K562 (cell line): ENCODE data around the gene CALB2. TPM values are rescaled to one million over a fixed set of nuclear protein-coding genes. Genes with fewer than 3 reads are reported as not detected.

Experiments used
- ATAC-seq: fragments of 200-7000 bp; cut with Tn5 transposase; 3 replicates; pipeline ENCODE4 v1.9.1; 2020; ENCODE audit warnings: moderate library complexity
- BruUV-seq: library from RNA; stranded (reverse); fragments of 400-500 nt; replicated peaks from 2 replicates; lab custom pipeline; 2021; lab: Mats Ljungman, UMichigan
- CTCF ChIA-PET: fragments of 300-600 bp; formaldehyde crosslinking; extraction: SDS; loops from one replicate; lab custom pipeline; 2021; ENCODE audit warnings: low intra/inter-chr PET ratio; lab: Yijun Ruan, JAX
- POLR2A ChIA-PET: fragments of 300-600, 350-650 bp; sonication (Branson Sonifier 250); formaldehyde crosslinking; extraction: SDS; loops from one replicate; lab custom pipeline; 2021; ENCODE audit warnings: antibody characterized with exemption, inconsistent platforms; lab: Yijun Ruan, JAX
- DNase-seq, 4 experiments: peaks; one replicate each; pipeline versions ENCODE4 v3.0.0 to v3.0.0-alpha.2; 2011 to 2018; ENCODE audit warnings: low spot score in 3 of 4, mixed read lengths in 3 of 4; ENCODE audit errors: extremely low read depth in 1 of 4
- FAIRE-seq: peaks from 2 replicates; lab custom pipeline; 2011; peaks lifted over from hg19 to GRCh38; lab: Jason Lieb, UNC
- H2AFZ ChIP-seq: 2 replicates; pipeline ENCODE4 v1.6.0; 2011; ENCODE audit warnings: low read depth, low read length, control low read depth, inconsistent platforms
- H3K27ac ChIP-seq: fragments of 200-600 bp; 3 replicates; pipeline ENCODE4 v1.8.0; 2011; ENCODE audit warnings: low read depth, mild to moderate bottlenecking, control low read depth, inconsistent platforms, low read length, moderate library complexity, mixed read lengths; ENCODE audit errors: extremely low read depth
- H3K27me3 ChIP-seq, 2 experiments: fragments of 300-600 bp in 1 of 2; 2 replicates in 1 of 2; 3 replicates in 1 of 2; pipeline versions ENCODE4 v1.6.0 to v1.8.0; 2011; ENCODE audit warnings: inconsistent platforms in 2 of 2, low read length in 2 of 2, mild to moderate bottlenecking in 1 of 2, mixed read lengths in 1 of 2, moderate library complexity in 1 of 2; ENCODE audit not compliant: control insufficient read depth in 2 of 2, insufficient read depth in 2 of 2
- H3K36me3 ChIP-seq: fragments of 300-600 bp; 3 replicates; pipeline ENCODE4 v1.8.0; 2011; ENCODE audit warnings: mild to moderate bottlenecking, low read length, inconsistent platforms; ENCODE audit not compliant: control insufficient read depth, insufficient read depth
- H3K4me1 ChIP-seq, 2 experiments: fragments of 200-600 bp in 1 of 2; replicated peaks in 1 of 2; 2 replicates in 1 of 2; 3 replicates in 1 of 2; pipeline versions ENCODE4 v1.5.1 to v1.8.0; 2011; ENCODE audit warnings: inconsistent platforms in 2 of 2, low read length in 2 of 2, mild to moderate bottlenecking in 1 of 2, mixed read lengths in 1 of 2, moderate library complexity in 1 of 2; ENCODE audit not compliant: control insufficient read depth in 2 of 2, insufficient read depth in 2 of 2
- H3K4me2 ChIP-seq: 2 replicates; pipeline ENCODE4 v1.6.1; 2011; ENCODE audit warnings: low read length, control low read depth, inconsistent platforms, mixed read lengths; ENCODE audit not compliant: insufficient read depth
- H3K4me3 ChIP-seq: fragments of 200-600 bp; sonication (generic), shearing (Covaris generic); 2 replicates; pipeline ENCODE4 v1.5.1; 2016; ENCODE audit warnings: control low read depth, inconsistent platforms
- H3K79me2 ChIP-seq: fragments of 200-600 bp; 3 replicates; pipeline ENCODE4 v1.8.0; 2011; ENCODE audit warnings: low read length, inconsistent platforms; ENCODE audit not compliant: control insufficient read depth, insufficient read depth
- H3K9ac ChIP-seq, 2 experiments: 2 replicates each; pipeline versions ENCODE4 v1.6.0 to v1.6.1; 2011; ENCODE audit warnings: low read depth in 2 of 2, low read length in 2 of 2, control low read depth in 1 of 2, inconsistent platforms in 1 of 2, mild to moderate bottlenecking in 1 of 2, mixed read lengths in 1 of 2; ENCODE audit not compliant: insufficient read depth in 1 of 2
- H3K9me1 ChIP-seq: one replicate; pipeline ENCODE4 v1.6.0; 2011; ENCODE audit warnings: inconsistent platforms, mild to moderate bottlenecking, low read length, moderate library complexity; ENCODE audit not compliant: control insufficient read depth, insufficient read depth
- H3K9me3 ChIP-seq: replicated peaks from 2 replicates; pipeline ENCODE4 v1.5.1; 2011; ENCODE audit warnings: low read depth, low read length, inconsistent platforms; ENCODE audit not compliant: control insufficient read depth, insufficient read depth
- H4K20me1 ChIP-seq: replicated peaks from 2 replicates; pipeline ENCODE4 v1.6.1; 2011; ENCODE audit warnings: low read length, inconsistent platforms, mixed read lengths; ENCODE audit not compliant: control insufficient read depth, insufficient read depth
- CREBBP ChIP-seq: IDR thresholded peaks from one replicate; pipeline ENCODE4 v1.6.1; 2012; ENCODE audit warnings: low read depth, mild to moderate bottlenecking, control low read depth, inconsistent platforms, low read length
- KAT8 ChIP-seq: fragments of 450-650 bp; IDR thresholded peaks from 2 replicates; pipeline ENCODE4 v1.6.1; 2016; ENCODE audit warnings: low read depth, mild to moderate bottlenecking
- KDM2B ChIP-seq: fragments of 250-450 bp; sonication (Bioruptor Pico); IDR thresholded peaks from 2 replicates; pipeline ENCODE4 v1.8.0; 2021; ENCODE audit warnings: mild to moderate bottlenecking, moderate library complexity
- MTF1 ChIP-seq: fragments of 250-450 bp; sonication (Bioruptor Pico); IDR thresholded peaks from 2 replicates; pipeline ENCODE4 v1.9.0; 2021; ENCODE audit warnings: moderate library complexity, mild to moderate bottlenecking, inconsistent platforms, borderline replicate concordance
- POLR3A ChIP-seq: IDR thresholded peaks from 2 replicates; pipeline ENCODE4 v1.6.1; 2011; ENCODE audit warnings: borderline replicate concordance, mild to moderate bottlenecking, moderate library complexity; ENCODE audit not compliant: insufficient read length, insufficient read depth; ENCODE audit errors: extremely low read depth
- PTRF ChIP-seq: fragments of 450-650 bp; IDR thresholded peaks from 2 replicates; pipeline ENCODE4 v1.6.1; 2016; ENCODE audit warnings: mild to moderate bottlenecking, missing genetic modification characterization, missing compliant biosample characterization
- SMAD2 ChIP-seq: fragments of 150-350 bp; IDR thresholded peaks from 2 replicates; pipeline ENCODE4 v1.6.1; 2014; ENCODE audit warnings: low read depth, mild to moderate bottlenecking, low read length
- SREBF1 ChIP-seq: fragments of 150-350 bp; IDR thresholded peaks from 2 replicates; pipeline ENCODE4 v1.6.1; 2014; ENCODE audit warnings: antibody characterized with exemption, low read depth, low read length, borderline replicate concordance
- U2AF2 ChIP-seq: fragments of 200-400 bp; formaldehyde crosslinking; optimal IDR thresholded peaks from 2 replicates; pipeline ENCODE3; 2017; ENCODE audit warnings: low read depth, mild to moderate bottlenecking, low read length
- ZNF121 ChIP-seq: sonication (generic); formaldehyde crosslinking; conservative IDR thresholded peaks from 2 replicates; pipeline ENCODE4 v1.8.0; 2022; ENCODE audit warnings: missing genetic modification reagents
- ZNF184 ChIP-seq: sonication (generic); formaldehyde crosslinking; IDR thresholded peaks from 2 replicates; pipeline ENCODE4 v1.5.0; 2020; ENCODE audit warnings: missing genetic modification reagents
- ZNF584 ChIP-seq: fragments of 200-800 bp; sonication (Bioruptor generic); IDR thresholded peaks from 2 replicates; pipeline ENCODE4 v1.6.1; 2016; ENCODE audit warnings: low read depth, mild to moderate bottlenecking, missing genetic modification characterization, missing compliant biosample characterization
- WGBS: fragments of 100-300 bp; shearing (Covaris generic); methylation state at CpG from one replicate; pipeline ENCODE4 v1.1.6; 2016; ENCODE audit warnings: low coverage, mixed read lengths; ENCODE audit not compliant: insufficient coverage; ENCODE audit errors: missing lambda C conversion rate; 5-methylcytosine and 5-hydroxymethylcytosine counted together
- in situ Hi-C: fragments of 300-500 bp; cut with MboI; formaldehyde crosslinking; loops from 4 replicates; pipeline ENCODE4 v1.15.0; 2018; ENCODE audit warnings: inconsistent platforms, mixed read lengths
- intact Hi-C: fragments of 100-400 bp; cut with micrococcal nuclease; formaldehyde crosslinking; loops from 2 replicates; pipeline ENCODE4 v1.14.2; 2022
- polyA plus RNA-seq, 8 experiments: library from polyadenylated mRNA; depleted of rRNA in 4 of 8; stranded (reverse) in 5 of 8; unstranded in 3 of 8; fragments of >200 nt; fragmentation: Nextera tagmentation in 2 of 8; fragmentation: Illumina TruSeq in 1 of 8; extraction: Ambion mirVana in 2 of 8; extraction: Trizol in 1 of 8; gene quantifications; 2 replicates each; pipeline versions ENCODE4 v1.2.1 to v1.2.3, GENCODE V29; 2011 to 2014; ENCODE audit warnings: inconsistent platforms in 1 of 8, missing spikeins in 1 of 8
- total RNA-seq, 7 experiments: library from RNA; depleted of rRNA in 6 of 7; stranded (reverse); fragments of >200 nt in 6 of 7; fragmentation: Illumina TruSeq in 2 of 7; extraction: Trizol in 2 of 7; gene quantifications; 2 replicates each; pipeline versions ENCODE4 v1.2.1 to v1.2.3, GENCODE V29; 2011 to 2021; ENCODE audit warnings: low replicate concordance in 1 of 7
- TF ChIP-seq, protein P1 (sequence below): fragments of 450-650 bp; formaldehyde crosslinking; IDR thresholded peaks from 2 replicates; pipeline ENCODE4 v1.4.0; 2022; ENCODE audit warnings: missing genetic modification characterization
- TF ChIP-seq, protein P2 (sequence below): sonication (generic); formaldehyde crosslinking; IDR thresholded peaks from 2 replicates; pipeline ENCODE4 v1.5.0; 2020; ENCODE audit warnings: missing genetic modification reagents
- TF ChIP-seq, protein P3 (sequence below): sonication (generic); formaldehyde crosslinking; IDR thresholded peaks from 2 replicates; pipeline ENCODE4 v1.8.0; 2022; ENCODE audit warnings: mild to moderate bottlenecking, missing genetic modification reagents
- TF ChIP-seq, protein P4 (sequence below): sonication (generic); formaldehyde crosslinking; IDR thresholded peaks from 2 replicates; pipeline ENCODE4 v1.8.1; 2023; ENCODE audit warnings: mild to moderate bottlenecking, missing genetic modification reagents

The CALB2 gene
- total and polyA plus RNA-seq, 9 of the 15 experiments (the other 6 are each of a cell fraction or from before 2014, with no cell fraction given): not detected

DNA sequence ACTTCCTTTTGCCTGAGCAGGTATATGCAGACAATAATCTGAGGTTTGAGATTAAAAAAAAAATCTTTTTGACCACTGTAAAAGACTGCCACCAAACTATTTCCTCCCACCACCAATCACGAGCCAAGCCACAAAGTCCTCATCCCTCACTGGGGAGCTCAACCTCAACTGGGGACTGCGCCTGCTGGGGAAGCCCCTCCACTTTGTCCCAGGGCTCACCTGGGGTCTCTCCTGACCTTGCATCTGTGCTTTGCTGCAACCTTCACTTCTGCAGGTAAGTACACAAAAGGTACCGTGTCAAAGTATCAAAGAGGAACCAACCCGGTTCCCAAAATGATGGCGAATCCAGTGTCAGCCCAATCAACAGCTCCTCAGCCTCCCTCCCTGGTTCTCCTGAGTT, 47.8 kb downstream of the CALB2 start:
- 0% methylated on average over 5 of the region's 5 CpGs for WGBS
- no peaks in the 10 kb centered on the region for H3K79me2 ChIP-seq
- no peak for FAIRE-seq
- intact Hi-C loops: no loop called here
- no peak overlapping the region for H3K27ac ChIP-seq
- no peaks in the 10 kb centered on the region for H3K36me3 ChIP-seq
- no peak for DNase-seq
- in situ Hi-C loops: no loop called here
- no peak overlapping the region for H3K4me3 ChIP-seq
- ChIA-PET CTCF (no interaction called here), POLR2A (no interaction called here)
- ATAC-seq: no peak
- peaks cover 0 to 4% of the 10 kb centered on the region in 2 experiments; a peak in 2 of 5 replicates for H3K4me1 ChIP-seq
- no peak overlapping the region for H3K4me2 ChIP-seq
- no peaks in the 10 kb centered on the region for H3K9me1 ChIP-seq
- no TSS peak for BruUV-seq
- no peaks in the 10 kb centered on the region; the same call in 1 of the 2 replicates for H3K9me3 ChIP-seq
- H4K20me1 ChIP-seq: 0 out of 2 replicates have a peak, but pooled peaks cover 8% of the 10 kb centered on the region
- H3K27me3 ChIP-seq: peaks cover 16 to 50% of the 10 kb centered on the region in 2 experiments
- TF ChIP-seq SREBF1 (no peak), ZNF121 (CRISPR knock-in tag) (no peak), KAT8 (no peak), KDM2B (CRISPR knock-in tag) (no peak), ZNF184 (no peak), SMAD2 (no peak), MTF1 (CRISPR knock-in tag) (no peak), CREBBP (no peak), PTRF (tag) (no peak), ZNF584 (no peak), U2AF2 (no peak), POLR3A (no peak)
- TF ChIP-seq, protein P1, sequence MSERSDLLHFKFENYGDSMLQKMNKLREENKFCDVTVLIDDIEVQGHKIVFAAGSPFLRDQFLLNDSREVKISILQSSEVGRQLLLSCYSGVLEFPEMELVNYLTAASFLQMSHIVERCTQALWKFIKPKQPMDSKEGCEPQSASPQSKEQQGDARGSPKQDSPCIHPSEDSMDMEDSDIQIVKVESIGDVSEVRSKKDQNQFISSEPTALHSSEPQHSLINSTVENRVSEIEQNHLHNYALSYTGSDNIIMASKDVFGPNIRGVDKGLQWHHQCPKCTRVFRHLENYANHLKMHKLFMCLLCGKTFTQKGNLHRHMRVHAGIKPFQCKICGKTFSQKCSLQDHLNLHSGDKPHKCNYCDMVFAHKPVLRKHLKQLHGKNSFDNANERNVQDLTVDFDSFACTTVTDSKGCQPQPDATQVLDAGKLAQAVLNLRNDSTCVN (CRISPR knock-in tag): no peak
- TF ChIP-seq, protein P2, sequence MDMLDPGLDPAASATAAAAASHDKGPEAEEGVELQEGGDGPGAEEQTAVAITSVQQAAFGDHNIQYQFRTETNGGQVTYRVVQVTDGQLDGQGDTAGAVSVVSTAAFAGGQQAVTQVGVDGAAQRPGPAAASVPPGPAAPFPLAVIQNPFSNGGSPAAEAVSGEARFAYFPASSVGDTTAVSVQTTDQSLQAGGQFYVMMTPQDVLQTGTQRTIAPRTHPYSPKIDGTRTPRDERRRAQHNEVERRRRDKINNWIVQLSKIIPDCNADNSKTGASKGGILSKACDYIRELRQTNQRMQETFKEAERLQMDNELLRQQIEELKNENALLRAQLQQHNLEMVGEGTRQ (CRISPR knock-in tag): no peak
- TF ChIP-seq, protein P3, sequence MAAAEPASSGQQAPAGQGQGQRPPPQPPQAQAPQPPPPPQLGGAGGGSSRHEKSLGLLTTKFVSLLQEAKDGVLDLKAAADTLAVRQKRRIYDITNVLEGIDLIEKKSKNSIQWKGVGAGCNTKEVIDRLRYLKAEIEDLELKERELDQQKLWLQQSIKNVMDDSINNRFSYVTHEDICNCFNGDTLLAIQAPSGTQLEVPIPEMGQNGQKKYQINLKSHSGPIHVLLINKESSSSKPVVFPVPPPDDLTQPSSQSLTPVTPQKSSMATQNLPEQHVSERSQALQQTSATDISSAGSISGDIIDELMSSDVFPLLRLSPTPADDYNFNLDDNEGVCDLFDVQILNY: no peak
- TF ChIP-seq, protein P4, sequence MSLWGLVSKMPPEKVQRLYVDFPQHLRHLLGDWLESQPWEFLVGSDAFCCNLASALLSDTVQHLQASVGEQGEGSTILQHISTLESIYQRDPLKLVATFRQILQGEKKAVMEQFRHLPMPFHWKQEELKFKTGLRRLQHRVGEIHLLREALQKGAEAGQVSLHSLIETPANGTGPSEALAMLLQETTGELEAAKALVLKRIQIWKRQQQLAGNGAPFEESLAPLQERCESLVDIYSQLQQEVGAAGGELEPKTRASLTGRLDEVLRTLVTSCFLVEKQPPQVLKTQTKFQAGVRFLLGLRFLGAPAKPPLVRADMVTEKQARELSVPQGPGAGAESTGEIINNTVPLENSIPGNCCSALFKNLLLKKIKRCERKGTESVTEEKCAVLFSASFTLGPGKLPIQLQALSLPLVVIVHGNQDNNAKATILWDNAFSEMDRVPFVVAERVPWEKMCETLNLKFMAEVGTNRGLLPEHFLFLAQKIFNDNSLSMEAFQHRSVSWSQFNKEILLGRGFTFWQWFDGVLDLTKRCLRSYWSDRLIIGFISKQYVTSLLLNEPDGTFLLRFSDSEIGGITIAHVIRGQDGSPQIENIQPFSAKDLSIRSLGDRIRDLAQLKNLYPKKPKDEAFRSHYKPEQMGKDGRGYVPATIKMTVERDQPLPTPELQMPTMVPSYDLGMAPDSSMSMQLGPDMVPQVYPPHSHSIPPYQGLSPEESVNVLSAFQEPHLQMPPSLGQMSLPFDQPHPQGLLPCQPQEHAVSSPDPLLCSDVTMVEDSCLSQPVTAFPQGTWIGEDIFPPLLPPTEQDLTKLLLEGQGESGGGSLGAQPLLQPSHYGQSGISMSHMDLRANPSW (CRISPR knock-in tag): no peak
- no peak overlapping the region for H2AFZ ChIP-seq
- no peak overlapping the region for H3K9ac ChIP-seq
